K562 (cell line): ENCODE results near the gene PTPRG. TPM values are rescaled to one million over a fixed set of nuclear protein-coding genes. Genes with fewer than 3 reads are reported as not detected.

ENCODE experiments used
- ATAC-seq: fragments of 200-7000 bp; cut with Tn5 transposase; 3 replicates; pipeline ENCODE4 v1.9.1; 2020; ENCODE audit warnings: moderate library complexity
- BruUV-seq: library from RNA; stranded (reverse); fragments of 400-500 nt; replicated peaks from 2 replicates; lab custom pipeline; 2021; lab: Mats Ljungman, UMichigan
- CTCF ChIA-PET: fragments of 300-600 bp; formaldehyde crosslinking; extraction: SDS; loops from one replicate; lab custom pipeline; 2021; ENCODE audit warnings: low intra/inter-chr PET ratio; lab: Yijun Ruan, JAX
- POLR2A ChIA-PET: fragments of 300-600, 350-650 bp; sonication (Branson Sonifier 250); formaldehyde crosslinking; extraction: SDS; loops from one replicate; lab custom pipeline; 2021; ENCODE audit warnings: antibody characterized with exemption, inconsistent platforms; lab: Yijun Ruan, JAX
- DNase-seq, 4 experiments: peaks; one replicate each; pipeline versions ENCODE4 v3.0.0 to v3.0.0-alpha.2; 2011 to 2018; ENCODE audit warnings: low spot score in 3 of 4, mixed read lengths in 3 of 4; ENCODE audit errors: extremely low read depth in 1 of 4
- FAIRE-seq: peaks from 2 replicates; lab custom pipeline; 2011; peaks lifted over from hg19 to GRCh38; lab: Jason Lieb, UNC
- H2AFZ ChIP-seq: 2 replicates; pipeline ENCODE4 v1.6.0; 2011; ENCODE audit warnings: low read depth, low read length, control low read depth, inconsistent platforms
- H3K27ac ChIP-seq: fragments of 200-600 bp; 3 replicates; pipeline ENCODE4 v1.8.0; 2011; ENCODE audit warnings: low read depth, mild to moderate bottlenecking, control low read depth, inconsistent platforms, low read length, moderate library complexity, mixed read lengths; ENCODE audit errors: extremely low read depth
- H3K27me3 ChIP-seq, 2 experiments: fragments of 300-600 bp in 1 of 2; 2 replicates in 1 of 2; 3 replicates in 1 of 2; pipeline versions ENCODE4 v1.6.0 to v1.8.0; 2011; ENCODE audit warnings: inconsistent platforms in 2 of 2, low read length in 2 of 2, mild to moderate bottlenecking in 1 of 2, mixed read lengths in 1 of 2, moderate library complexity in 1 of 2; ENCODE audit not compliant: control insufficient read depth in 2 of 2, insufficient read depth in 2 of 2
- H3K36me3 ChIP-seq: fragments of 300-600 bp; 3 replicates; pipeline ENCODE4 v1.8.0; 2011; ENCODE audit warnings: mild to moderate bottlenecking, low read length, inconsistent platforms; ENCODE audit not compliant: control insufficient read depth, insufficient read depth
- H3K4me1 ChIP-seq, 2 experiments: fragments of 200-600 bp in 1 of 2; replicated peaks in 1 of 2; 2 replicates in 1 of 2; 3 replicates in 1 of 2; pipeline versions ENCODE4 v1.5.1 to v1.8.0; 2011; ENCODE audit warnings: inconsistent platforms in 2 of 2, low read length in 2 of 2, mild to moderate bottlenecking in 1 of 2, mixed read lengths in 1 of 2, moderate library complexity in 1 of 2; ENCODE audit not compliant: control insufficient read depth in 2 of 2, insufficient read depth in 2 of 2
- H3K4me2 ChIP-seq: 2 replicates; pipeline ENCODE4 v1.6.1; 2011; ENCODE audit warnings: low read length, control low read depth, inconsistent platforms, mixed read lengths; ENCODE audit not compliant: insufficient read depth
- H3K4me3 ChIP-seq: fragments of 200-600 bp; sonication (generic), shearing (Covaris generic); 2 replicates; pipeline ENCODE4 v1.5.1; 2016; ENCODE audit warnings: control low read depth, inconsistent platforms
- H3K79me2 ChIP-seq: fragments of 200-600 bp; 3 replicates; pipeline ENCODE4 v1.8.0; 2011; ENCODE audit warnings: low read length, inconsistent platforms; ENCODE audit not compliant: control insufficient read depth, insufficient read depth
- H3K9ac ChIP-seq, 2 experiments: 2 replicates each; pipeline versions ENCODE4 v1.6.0 to v1.6.1; 2011; ENCODE audit warnings: low read depth in 2 of 2, low read length in 2 of 2, control low read depth in 1 of 2, inconsistent platforms in 1 of 2, mild to moderate bottlenecking in 1 of 2, mixed read lengths in 1 of 2; ENCODE audit not compliant: insufficient read depth in 1 of 2
- H3K9me1 ChIP-seq: one replicate; pipeline ENCODE4 v1.6.0; 2011; ENCODE audit warnings: inconsistent platforms, mild to moderate bottlenecking, low read length, moderate library complexity; ENCODE audit not compliant: control insufficient read depth, insufficient read depth
- H3K9me3 ChIP-seq: replicated peaks from 2 replicates; pipeline ENCODE4 v1.5.1; 2011; ENCODE audit warnings: low read depth, low read length, inconsistent platforms; ENCODE audit not compliant: control insufficient read depth, insufficient read depth
- H4K20me1 ChIP-seq: replicated peaks from 2 replicates; pipeline ENCODE4 v1.6.1; 2011; ENCODE audit warnings: low read length, inconsistent platforms, mixed read lengths; ENCODE audit not compliant: control insufficient read depth, insufficient read depth
- CCNT2 ChIP-seq: IDR thresholded peaks from 2 replicates; pipeline ENCODE4 v1.6.1; 2011; ENCODE audit warnings: borderline replicate concordance, low read depth, mild to moderate bottlenecking, moderate library complexity, mixed read lengths, low read length; ENCODE audit not compliant: insufficient read length; ENCODE audit errors: extremely low read depth
- CTBP1 ChIP-seq: fragments of 450-650 bp; IDR thresholded peaks from 2 replicates; pipeline ENCODE4 v1.6.1; 2016; ENCODE audit warnings: borderline replicate concordance
- ETV6 ChIP-seq, 3 experiments: fragments of 150-350 bp in 1 of 3; sonication (generic) in 1 of 3; formaldehyde crosslinking in 1 of 3; IDR thresholded peaks; 2 replicates each; pipeline versions ENCODE4 v1.6.1 to v1.8.0; 2014 to 2022; ENCODE audit warnings: borderline replicate concordance in 2 of 3, low read depth in 2 of 3, antibody characterized with exemption in 1 of 3, low read length in 1 of 3, mild to moderate bottlenecking in 1 of 3, missing genetic modification reagents in 1 of 3
- FOXM1 ChIP-seq, 2 experiments: fragments of 450-650 bp in 1 of 2; sonication (generic) in 1 of 2; formaldehyde crosslinking in 1 of 2; IDR thresholded peaks; 2 replicates each; pipeline versions ENCODE4 v1.6.1 to v1.9.0; 2017 to 2022; ENCODE audit warnings: low read depth in 2 of 2, mild to moderate bottlenecking in 2 of 2, missing genetic modification reagents in 1 of 2, moderate library complexity in 1 of 2
- KAT8 ChIP-seq: fragments of 450-650 bp; IDR thresholded peaks from 2 replicates; pipeline ENCODE4 v1.6.1; 2016; ENCODE audit warnings: low read depth, mild to moderate bottlenecking
- MTA1 ChIP-seq: fragments of 450-650 bp; IDR thresholded peaks from 2 replicates; pipeline ENCODE4 v1.6.1; 2017; ENCODE audit warnings: borderline replicate concordance
- MTA3 ChIP-seq: fragments of 450-650 bp; formaldehyde crosslinking; IDR thresholded peaks from 2 replicates; pipeline ENCODE4 v1.6.1; 2017; ENCODE audit warnings: mild to moderate bottlenecking, borderline replicate concordance
- NCOA1 ChIP-seq: fragments of 450-650 bp; IDR thresholded peaks from 2 replicates; pipeline ENCODE4 v1.6.1; 2016; ENCODE audit warnings: low read depth
- PHF21A ChIP-seq: fragments of 450-650 bp; IDR thresholded peaks from 2 replicates; pipeline ENCODE4 v1.6.1; 2017; ENCODE audit warnings: low read depth, borderline replicate concordance
- PRMT5 ChIP-seq: sonication (generic); formaldehyde crosslinking; IDR thresholded peaks from 2 replicates; pipeline ENCODE4 v1.5.0; 2020; ENCODE audit warnings: missing genetic modification reagents
- RBM22 ChIP-seq: fragments of 200-400 bp; formaldehyde crosslinking; IDR thresholded peaks from 2 replicates; pipeline ENCODE4 v1.6.1; 2018; ENCODE audit warnings: low read length, low read depth; ENCODE audit not compliant: poor library complexity, severe bottlenecking
- ZBTB2 ChIP-seq: fragments of 450-650 bp; IDR thresholded peaks from 2 replicates; pipeline ENCODE4 v1.6.1; 2016; ENCODE audit warnings: antibody characterized with exemption
- WGBS: fragments of 100-300 bp; shearing (Covaris generic); methylation state at CpG from one replicate; pipeline ENCODE4 v1.1.6; 2016; ENCODE audit warnings: low coverage, mixed read lengths; ENCODE audit not compliant: insufficient coverage; ENCODE audit errors: missing lambda C conversion rate; 5-methylcytosine and 5-hydroxymethylcytosine counted together
- in situ Hi-C: fragments of 300-500 bp; cut with MboI; formaldehyde crosslinking; loops from 4 replicates; pipeline ENCODE4 v1.15.0; 2018; ENCODE audit warnings: inconsistent platforms, mixed read lengths
- intact Hi-C: fragments of 100-400 bp; cut with micrococcal nuclease; formaldehyde crosslinking; loops from 2 replicates; pipeline ENCODE4 v1.14.2; 2022
- polyA plus RNA-seq, 8 experiments: library from polyadenylated mRNA; depleted of rRNA in 4 of 8; stranded (reverse) in 5 of 8; unstranded in 3 of 8; fragments of >200 nt; fragmentation: Nextera tagmentation in 2 of 8; fragmentation: Illumina TruSeq in 1 of 8; extraction: Ambion mirVana in 2 of 8; extraction: Trizol in 1 of 8; gene quantifications; 2 replicates each; pipeline versions ENCODE4 v1.2.1 to v1.2.3, GENCODE V29; 2011 to 2014; ENCODE audit warnings: inconsistent platforms in 1 of 8, missing spikeins in 1 of 8
- total RNA-seq, 7 experiments: library from RNA; depleted of rRNA in 6 of 7; stranded (reverse); fragments of >200 nt in 6 of 7; fragmentation: Illumina TruSeq in 2 of 7; extraction: Trizol in 2 of 7; gene quantifications; 2 replicates each; pipeline versions ENCODE4 v1.2.1 to v1.2.3, GENCODE V29; 2011 to 2021; ENCODE audit warnings: low replicate concordance in 1 of 7
- TF ChIP-seq, protein P1 (sequence below): fragments of 200-800 bp; sonication (Bioruptor generic); IDR thresholded peaks from 2 replicates; pipeline ENCODE4 v1.6.1; 2017; ENCODE audit warnings: missing genetic modification characterization, missing compliant biosample characterization

PTPRG gene
- total and polyA plus RNA-seq, 9 of the 15 experiments (the other 6 are each of a cell fraction or from before 2014, with no cell fraction given), result 0.16 TPM; not detected in 8

GRCh38 chr3:62183969-62184368, 622.6 kb downstream of the PTPRG start:
- H3K27me3 ChIP-seq, result peaks cover 0 to 5% of the 10 kb centered on the region in 2 experiments; a peak in 2 of 5 replicates
- no peaks in the 10 kb centered on the region for H3K4me1 ChIP-seq
- no peak for TF ChIP-seq ETV6 (IDR thresholded peaks at IDR 0.05; ENCODE audit: borderline replicate concordance in 1 of 2, low read depth in 2 of 2, low read length in 1 of 2)
- no peak for TF ChIP-seq ETV6 (CRISPR knock-in tag; IDR thresholded peaks at IDR 0.05; ENCODE audit: borderline replicate concordance)
- TF ChIP-seq FOXM1 (IDR thresholded peaks at IDR 0.05; ENCODE audit: low read depth), result no peak
- no peak for TF ChIP-seq FOXM1 (CRISPR knock-in tag; IDR thresholded peaks at IDR 0.05; ENCODE audit: low read depth)
- no peak for TF ChIP-seq ZBTB2
- no peak for TF ChIP-seq PRMT5 (CRISPR knock-in tag)
- TF ChIP-seq, protein P1, sequence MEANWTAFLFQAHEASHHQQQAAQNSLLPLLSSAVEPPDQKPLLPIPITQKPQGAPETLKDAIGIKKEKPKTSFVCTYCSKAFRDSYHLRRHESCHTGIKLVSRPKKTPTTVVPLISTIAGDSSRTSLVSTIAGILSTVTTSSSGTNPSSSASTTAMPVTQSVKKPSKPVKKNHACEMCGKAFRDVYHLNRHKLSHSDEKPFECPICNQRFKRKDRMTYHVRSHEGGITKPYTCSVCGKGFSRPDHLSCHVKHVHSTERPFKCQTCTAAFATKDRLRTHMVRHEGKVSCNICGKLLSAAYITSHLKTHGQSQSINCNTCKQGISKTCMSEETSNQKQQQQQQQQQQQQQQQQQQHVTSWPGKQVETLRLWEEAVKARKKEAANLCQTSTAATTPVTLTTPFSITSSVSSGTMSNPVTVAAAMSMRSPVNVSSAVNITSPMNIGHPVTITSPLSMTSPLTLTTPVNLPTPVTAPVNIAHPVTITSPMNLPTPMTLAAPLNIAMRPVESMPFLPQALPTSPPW, result no peak
- no peak for TF ChIP-seq CTBP1
- TF ChIP-seq CCNT2, result no peak
- TF ChIP-seq RBM22, result no peak
- TF ChIP-seq MTA1, result no peak
- no peak for TF ChIP-seq NCOA1
- no peak for TF ChIP-seq KAT8
- no peak for TF ChIP-seq MTA3
- no peak for TF ChIP-seq PHF21A
- no peaks in the 10 kb centered on the region for H4K20me1 ChIP-seq
- no peak overlapping the region for H3K4me2 ChIP-seq
- POLR2A ChIA-PET, result no interaction called here
- 3% methylated on average over 7 of the region's 10 CpGs for WGBS
- ATAC-seq (no peak), FAIRE-seq (no peak), DNase-seq (no peak)
- no peaks in the 10 kb centered on the region for H3K9me3 ChIP-seq
- H3K27ac ChIP-seq, result no peak overlapping the region
- no peak overlapping the region for H3K9ac ChIP-seq
- in situ Hi-C loops, result no loop called here
- no TSS peak for BruUV-seq
- H3K79me2 ChIP-seq, result no peaks in the 10 kb centered on the region
- H3K36me3 ChIP-seq, result no peaks in the 10 kb centered on the region
- CTCF ChIA-PET, result no interaction called here
- no peak overlapping the region for H3K4me3 ChIP-seq
- no peak overlapping the region for H2AFZ ChIP-seq
- intact Hi-C loops, result no loop called here
- no peaks in the 10 kb centered on the region for H3K9me1 ChIP-seq
